NCI-H1092 (cell line): ENCODE results near the gene CIPC.

ENCODE experiments used
- DNase-seq: peaks from one replicate; lab custom pipeline; 2025; lab: John Stamatoyannopoulos, UW

Gene CIPC

DNA sequence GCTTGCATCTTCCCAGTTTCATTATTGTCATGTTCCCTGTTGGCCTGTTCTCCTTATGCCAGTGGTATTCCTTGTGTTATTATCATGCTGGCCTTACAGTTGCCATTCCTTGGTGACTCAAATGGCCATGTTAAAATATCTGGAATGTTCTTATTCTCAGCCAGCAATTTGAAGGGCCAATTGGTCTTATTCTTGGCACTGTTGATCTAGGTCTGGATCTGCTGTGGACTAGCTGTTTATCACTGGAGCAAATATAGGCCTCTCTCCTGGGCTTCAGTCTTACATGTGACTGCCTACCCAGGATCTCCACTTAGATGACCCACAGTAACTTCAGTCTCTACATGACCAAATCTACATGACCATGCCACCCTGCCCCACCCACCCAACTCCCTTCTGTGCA lies 5.4 kb downstream of the CIPC start:
- no peak for DNase-seq

DNA sequence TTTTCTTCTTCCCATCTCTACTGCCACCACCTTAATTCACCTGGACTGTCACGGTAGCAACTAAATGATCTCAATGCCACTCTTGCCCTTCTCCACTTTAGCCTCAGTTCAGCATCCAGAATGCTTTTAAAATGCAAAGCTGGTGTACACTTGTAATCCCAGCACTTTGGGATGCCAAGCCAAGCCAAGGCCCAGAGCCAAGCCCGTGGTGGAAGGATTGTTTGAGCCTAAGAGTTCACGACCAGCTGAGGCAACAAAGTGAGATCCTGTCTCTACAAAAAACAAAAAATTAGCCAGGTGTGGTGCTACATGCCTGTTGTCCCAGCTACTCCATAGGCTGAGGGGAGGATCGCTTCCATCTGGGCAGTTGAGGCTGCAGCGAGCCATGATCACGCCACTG lies 5.9 kb downstream of the CIPC start:
- DNase-seq, result peak; percentile 75

DNA sequence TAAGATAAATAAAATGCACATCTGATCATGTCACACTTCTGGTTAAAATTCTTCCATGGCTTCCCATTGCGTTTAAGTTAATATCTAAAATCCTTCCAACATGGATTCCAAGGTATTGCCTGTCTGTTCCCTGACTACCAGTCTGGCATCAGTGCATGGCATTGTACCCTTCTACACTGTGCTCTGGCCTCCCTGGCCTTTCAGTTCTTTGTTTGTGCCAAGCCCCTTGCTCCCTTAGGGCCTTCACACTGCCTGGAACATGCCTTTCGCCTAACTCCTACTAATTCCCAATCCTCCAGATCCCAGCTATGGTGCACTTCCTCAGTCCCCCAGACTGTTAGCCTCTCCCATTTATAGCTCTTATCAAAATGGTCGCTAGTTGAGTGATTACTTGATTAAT lies 6.3 kb downstream of the CIPC start:
- DNase-seq, result no peak

DNA sequence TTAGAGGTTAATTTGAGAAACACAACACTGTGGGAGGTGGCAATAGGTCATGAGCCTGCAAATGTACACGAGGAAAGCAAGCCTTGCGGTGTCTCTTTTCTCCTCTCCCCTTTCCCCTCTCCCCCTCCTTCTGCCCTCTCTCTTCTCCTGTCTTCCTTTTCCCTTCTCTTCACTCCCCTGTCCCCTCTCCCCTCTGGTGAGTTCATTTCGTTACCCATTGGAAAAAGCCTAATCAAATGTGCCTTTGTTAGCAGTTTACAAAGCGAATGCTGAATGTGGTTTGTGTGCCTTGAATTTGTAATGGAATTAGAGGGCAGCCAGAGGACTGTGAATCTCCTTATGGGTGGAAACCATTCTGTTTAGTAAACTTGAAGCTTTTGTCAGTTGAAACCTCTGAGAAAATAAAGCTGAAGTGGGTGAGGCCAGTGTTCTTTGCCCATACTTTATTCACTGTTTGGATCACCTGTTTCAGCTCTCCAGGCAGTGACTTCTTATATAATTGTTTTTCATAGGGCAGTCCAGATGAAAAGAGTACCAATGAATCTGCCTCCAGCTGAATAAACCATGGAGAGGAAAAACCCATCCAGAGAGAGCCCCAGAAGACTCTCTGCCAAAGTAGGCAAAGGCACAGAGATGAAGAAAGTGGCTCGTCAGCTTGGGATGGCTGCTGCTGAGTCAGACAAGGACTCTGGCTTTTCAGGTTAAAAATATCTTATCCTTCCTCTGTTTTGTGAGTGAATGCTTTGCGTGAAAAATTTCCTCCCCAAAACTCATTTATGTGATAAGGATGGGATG lies 7.3 kb downstream of the CIPC start:
- no peak for DNase-seq

DNA sequence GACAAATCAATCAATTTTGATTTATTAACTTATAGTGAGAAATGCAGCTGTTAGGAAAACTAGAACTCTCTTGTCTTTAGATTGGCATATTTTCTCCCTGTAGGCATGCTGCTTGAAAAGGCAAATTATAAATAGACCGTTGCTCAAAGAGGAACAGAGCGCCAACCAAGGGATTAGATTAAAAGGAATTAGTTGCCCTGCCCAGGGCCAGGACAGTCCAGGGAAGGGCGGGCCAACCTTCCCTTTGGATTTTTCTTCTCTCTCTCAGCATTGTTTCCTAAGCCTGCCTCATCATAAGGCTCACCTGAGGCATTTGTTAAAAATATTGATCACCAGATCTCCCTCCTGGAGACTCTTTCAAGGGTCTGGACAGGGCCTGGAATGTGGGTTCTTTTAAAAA lies 8.6 kb downstream of the CIPC start:
- DNase-seq, result no peak

DNA sequence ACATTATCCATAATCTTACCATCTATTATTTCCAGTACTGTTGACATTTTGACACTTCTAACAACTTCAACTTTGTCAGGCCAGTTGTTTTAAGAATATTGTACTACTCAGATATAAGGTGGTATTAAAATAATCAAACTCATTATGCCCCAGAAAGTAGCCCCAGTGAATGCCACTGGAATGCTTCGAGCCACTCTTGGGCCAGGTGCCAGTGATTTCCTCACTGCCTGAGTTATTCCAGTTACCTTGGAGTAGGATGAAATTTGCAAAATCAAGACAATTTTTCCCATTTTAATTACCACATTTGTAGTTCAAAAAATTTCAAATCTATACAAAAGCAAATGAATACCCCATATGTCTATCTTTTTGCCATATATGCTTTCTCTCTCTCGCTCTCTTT lies 9.2 kb downstream of the CIPC start:
- no peak for DNase-seq

DNA sequence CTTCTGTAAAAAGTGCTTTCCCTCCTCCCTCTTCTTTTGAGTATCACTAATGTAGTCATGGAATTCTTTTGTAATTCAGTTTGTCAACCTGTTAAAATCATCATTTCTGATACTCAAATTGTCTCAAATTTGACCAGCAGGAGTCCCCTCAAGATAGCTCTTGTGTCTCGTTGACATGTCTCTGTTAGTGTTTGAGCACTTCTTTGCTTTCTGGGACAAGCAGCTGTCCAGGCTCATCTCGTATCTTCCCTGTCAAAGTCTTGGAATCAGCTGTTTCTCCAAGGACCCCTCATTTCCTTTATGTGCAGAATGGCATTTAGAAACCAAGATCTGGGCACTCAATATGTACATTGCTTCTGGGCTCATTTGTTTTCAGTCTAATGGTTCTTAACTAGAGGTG lies 10.7 kb downstream of the CIPC start:
- DNase-seq, result no peak

DNA sequence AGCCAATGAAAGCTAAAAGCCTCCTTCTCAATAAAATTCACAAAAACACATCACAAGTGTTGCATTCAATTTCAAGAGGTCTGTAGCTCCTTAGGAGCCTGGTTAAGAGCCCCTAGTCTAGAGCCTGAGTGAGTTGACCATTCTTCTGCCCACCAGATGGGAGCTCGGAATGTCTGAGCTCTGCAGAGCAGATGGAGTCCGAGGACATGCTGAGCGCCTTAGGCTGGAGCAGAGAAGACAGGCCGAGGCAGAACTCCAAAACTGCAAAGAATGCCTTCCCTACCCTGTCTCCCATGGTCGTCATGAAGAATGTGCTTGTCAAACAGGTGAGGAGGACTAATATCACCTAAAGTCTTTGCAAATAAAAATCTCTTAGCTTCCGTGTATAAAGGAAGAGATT lies 11.6 kb downstream of the CIPC start:
- no peak for DNase-seq

DNA sequence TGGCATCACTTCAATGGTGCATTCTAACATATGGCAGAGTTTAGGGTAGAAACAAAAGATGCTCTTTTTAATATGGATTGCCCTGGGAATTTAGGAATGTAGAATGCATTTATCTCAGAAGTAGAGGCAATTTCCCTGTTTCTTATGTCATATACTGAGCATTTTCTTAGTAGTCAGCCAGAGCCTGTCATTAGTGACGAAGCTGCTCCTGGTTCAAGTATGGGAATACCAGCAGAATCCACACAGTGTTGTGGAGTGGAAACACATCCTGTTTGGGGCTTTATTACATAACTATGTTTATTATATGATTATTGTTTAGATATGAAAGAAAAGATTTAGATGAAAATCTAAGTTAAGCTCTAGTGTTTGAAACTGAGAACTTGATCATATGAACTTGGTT lies 12.2 kb downstream of the CIPC start:
- no peak for DNase-seq

DNA sequence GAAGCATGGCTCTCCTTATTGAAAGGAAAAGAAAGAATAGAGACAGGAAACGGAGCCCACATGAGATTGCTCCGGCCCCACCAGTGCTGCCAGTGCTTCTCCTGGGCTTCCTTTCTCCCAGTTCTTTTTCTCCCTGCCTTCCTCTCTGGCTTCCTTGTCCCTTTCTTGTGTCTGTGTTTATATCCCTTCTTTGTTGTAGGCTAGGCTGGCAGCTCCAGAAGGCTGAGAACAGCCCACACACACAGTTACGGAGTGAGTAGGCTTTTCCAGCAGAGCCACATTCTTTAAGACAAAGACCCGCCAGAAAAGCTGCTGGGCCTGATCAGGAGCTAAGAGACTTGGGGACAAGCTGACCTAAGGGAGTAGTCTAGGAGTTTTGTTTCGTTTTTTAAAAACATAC lies 13.0 kb downstream of the CIPC start:
- no peak for DNase-seq

DNA sequence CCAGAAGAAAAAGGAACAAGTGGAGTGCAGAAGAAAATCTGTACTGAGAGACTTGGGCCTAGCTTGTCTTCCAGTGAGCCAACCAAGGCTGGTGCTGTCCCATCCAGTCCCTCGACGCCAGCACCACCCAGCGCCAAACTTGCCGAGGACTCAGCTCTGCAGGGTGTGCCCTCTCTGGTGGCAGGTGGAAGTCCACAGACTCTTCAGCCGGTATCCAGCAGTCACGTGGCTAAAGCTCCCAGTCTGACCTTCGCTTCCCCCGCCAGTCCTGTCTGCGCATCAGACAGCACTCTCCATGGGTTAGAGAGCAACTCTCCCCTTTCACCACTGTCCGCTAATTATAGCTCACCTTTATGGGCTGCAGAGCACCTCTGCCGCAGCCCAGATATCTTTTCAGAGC lies 15.6 kb downstream of the CIPC start:
- DNase-seq, result no peak

DNA sequence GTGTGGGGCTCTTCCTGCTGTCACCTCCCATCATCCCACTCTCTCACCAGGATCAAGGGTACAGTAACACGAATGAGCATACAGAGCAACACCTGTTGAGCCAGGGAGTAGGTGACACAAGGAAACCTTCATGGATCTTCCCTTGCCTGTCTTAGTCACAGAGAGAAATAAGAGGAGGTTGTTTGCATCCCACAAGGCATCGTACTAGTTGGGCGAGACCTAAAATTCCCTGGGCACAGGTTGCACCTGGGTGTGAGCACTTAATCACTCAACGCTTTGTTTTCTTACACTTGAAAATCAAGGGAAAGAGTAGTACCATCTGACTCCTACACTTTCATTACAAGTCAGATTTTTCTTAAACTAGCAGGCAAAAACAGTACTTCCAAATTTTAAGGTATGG lies 16.6 kb downstream of the CIPC start:
- no peak for DNase-seq

DNA sequence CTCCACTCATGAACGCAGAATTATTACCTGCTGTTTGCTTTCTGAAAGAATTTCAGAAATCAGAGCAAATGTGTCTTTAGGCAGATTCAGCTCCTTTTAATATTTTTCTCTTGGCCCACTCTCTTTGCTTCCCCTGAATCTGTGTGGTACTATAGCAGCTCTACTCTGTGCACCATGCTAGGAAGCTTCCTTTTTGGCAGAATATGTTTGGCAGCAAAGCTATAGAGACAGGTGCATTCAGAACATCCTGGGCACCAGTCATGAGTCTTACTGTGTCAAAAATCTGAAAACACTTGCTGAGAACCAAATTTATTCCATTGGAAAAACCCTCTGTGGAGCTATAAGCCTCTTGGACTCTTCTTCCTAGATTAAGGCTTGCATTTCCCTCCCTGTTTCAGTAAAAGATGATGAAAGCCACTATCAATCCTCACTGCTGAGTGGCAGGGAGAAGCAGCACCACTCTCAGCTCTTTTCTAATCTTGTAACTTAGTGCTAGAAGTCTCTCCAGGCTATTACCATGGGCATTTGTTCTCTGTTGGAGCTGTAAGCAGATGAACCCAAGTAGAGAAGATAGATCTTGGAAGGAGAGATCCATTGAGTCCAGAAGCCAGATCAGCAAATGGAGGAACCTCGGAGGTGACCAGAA lies 18.2 kb downstream of the CIPC start:
- no peak for DNase-seq

DNA sequence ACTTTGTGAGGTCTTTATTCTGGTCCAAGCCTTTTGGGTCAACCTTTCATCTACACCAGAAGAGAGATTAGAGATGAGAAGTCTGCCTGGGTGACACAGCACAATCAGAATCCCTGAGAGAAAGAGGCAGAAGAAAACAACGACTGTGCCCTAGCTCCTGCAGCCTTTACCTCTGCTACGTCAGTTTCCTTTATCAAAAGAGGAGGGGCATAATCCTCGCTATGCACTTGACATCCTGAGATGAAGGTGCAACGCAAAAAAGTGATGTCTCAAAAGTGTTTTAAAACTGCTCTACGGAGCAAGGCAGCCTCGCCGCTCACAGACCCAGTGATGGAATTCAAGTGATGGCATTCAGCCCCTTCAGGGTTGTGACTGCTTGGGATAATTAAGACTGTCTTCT lies 21.8 kb downstream of the CIPC start:
- no peak for DNase-seq

DNA sequence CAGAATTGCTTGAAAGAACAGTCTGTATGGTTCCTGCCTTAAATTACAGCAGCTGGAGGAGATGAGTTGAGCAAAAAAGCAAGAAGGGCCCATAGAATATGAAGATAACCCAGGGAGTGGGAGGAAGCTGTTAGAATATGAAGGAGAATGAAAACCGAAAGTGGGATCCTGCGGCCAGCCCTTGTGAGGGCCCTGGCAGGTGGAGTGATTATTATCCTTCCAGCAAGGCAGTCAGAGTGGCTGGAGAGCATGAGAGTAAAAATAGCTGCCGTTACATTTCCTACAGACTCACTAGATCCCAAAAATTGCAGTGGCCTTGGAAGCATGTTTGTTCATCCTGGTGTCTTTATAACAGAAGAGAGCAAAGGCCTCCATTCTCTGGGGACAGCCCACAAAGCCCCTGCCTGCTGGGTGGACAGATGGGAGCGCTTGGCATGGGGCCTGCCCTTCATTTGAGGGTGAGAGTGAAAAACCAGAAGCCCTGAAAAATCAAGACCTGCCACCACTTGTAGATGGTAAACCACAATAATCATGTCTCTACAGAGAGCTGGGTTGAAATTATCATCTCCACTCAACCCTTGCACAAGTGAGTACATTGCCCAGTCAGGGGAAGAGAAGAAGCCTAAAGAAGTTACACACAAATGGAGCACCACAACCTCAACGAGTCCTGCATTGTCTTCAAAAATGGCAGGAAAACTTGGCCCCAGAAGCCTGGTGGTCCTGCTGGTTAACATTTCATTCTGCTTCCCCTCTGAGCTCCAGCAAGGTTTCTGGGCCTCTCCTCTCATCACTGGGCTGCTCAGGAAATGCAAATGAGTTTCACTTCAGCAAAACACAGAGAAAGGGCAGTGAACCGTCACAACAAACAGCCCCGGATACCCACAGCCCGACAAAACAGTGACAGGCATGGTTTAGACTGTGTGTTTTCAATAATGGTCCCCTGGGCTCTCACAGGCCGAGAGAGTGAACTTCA lies 23.0 kb downstream of the CIPC start:
- peak; percentile 75 for DNase-seq

DNA sequence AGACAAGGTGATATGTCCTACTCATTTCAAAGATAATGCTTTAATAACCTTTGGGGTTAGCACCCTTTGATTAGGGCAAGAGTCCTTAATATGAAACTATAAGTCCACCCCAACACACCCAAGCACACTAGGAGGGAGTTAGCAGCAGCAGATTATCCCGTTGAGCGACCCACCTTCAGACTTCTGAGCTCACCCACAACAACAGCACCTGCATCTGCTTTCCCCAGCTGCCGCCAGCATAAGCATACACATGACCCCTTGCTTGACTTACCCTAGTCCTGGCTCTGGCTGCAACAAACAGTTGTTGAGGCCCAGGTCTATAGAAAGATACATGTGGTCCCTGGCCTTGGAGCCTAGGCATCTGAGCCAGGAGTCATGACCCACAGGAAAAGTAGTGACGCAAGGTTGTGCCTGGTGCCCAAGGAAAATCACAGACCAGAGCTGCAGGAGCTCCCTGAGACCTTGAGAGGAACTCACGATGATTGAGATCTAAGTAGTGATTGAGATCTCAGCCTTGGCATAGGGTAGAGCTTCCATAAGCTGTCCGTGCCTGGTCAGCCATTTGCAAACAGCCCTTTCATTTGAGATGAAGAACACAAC lies 24.6 kb downstream of the CIPC start:
- no peak for DNase-seq

DNA sequence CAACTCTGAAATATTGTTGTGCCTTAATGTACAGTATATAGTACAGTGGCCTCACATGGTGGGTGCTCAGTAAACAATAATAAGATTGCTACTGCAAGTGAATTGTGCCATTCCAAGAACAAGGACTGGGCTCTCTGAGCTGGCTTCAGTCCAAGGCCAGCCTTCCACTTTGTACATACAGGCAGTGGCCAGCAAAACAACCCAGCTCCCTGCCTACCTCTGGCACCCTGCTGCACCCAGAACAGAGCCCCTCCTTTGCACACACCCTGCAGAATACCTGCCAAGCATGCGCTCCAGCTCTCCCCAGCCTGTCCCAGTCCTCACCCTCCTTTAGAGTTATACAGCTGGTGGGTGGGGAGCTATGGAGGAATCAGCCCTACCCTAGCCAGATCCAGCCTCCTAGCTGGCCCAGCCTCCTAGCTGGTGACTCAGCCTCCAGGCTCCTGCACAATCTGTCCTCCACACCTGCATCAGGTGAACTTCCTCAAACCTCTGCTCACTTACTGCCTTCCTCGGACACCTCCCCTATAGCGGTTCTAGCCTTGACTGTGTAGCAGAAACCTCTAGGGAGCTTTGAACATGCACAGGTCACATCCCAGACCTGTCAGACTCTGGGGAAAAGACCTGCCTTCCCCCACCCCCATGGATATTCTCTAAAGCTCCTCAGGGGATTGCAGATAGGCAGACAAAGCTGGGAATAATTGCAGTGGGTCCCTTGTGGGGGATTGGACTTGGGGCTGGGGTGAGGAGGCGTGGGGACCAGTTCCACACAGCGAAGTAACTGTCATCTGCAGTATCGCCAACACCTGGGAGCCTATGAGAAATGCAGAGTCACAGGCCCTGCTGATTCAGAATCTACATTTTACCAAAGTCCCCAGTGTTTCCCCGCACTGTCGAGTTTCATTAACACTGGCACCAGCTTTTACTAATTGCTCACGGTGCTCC lies 25.6 kb downstream of the CIPC start:
- peak; percentile 75 for DNase-seq

DNA sequence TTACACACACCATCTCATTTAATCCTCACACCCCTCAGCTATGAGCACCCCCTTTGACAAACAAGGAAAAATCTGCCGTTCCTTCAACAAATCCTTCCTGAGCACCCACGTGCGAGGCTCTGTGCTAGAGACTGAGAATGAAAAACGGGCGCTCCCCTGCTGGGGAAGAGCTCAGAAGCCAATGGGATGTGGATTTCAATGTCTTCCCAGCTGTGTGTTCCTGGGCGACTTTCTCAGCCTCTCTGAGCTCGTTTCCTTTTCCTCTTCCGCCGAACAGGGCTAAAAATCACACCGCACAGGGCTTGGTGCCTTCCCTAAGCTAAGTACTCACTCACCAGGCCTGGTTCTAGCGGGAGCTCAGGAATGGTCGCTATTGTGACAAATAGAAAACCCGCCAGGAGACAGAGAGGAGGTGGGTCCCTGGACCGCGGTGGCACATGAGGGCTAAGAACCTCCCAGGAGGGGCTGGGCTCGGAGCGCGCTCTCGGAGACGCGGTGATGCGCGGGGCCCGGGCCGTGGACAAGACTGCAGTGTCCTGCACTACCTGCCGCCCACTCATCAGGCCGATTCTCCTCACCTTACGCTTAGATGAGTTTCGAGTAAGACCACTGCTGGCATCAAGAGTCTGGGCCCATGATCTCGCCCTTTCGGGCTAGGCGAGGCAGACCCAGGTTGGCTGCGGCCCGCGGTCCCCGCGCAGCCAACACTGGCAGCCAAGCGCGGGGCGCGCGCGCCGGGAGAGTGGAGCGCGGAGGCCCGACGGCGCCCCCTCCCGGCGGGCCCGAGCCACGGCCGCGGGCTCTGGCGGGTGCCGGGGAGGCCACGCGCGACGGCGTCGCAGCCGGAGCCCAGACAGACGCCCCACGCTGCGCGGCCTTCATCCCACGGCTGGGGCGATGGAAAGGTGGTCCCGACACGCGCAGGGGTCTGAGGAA lies 26.6 kb downstream of the CIPC start:
- peak; percentile 70 for DNase-seq

DNA sequence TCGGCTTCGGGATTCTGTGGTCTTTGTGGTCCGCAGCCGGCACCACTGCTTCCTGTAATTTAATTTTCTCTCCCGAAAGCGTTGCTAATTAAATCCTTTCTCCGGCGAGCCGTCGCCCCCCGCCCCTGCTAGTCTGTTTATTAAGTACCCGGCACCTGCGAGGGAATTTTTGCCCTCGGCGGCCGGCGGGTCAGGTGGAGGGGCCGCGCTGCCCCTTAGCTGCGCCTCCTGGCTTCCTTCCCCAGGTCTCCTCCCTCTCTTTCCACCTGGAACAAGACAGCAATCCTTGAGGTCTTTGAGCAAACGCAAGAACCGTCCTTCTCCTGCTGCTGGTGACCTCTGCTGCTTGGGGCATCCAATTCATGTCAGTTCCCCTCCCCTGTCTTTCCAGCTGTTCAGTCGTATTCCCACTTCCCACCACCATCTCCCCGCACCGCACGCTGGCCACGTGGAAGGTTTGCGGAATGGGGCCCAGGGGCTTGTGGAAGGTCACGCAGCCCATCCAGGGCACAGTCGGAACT lies 27.3 kb downstream of the CIPC start:
- DNase-seq, result no peak

DNA sequence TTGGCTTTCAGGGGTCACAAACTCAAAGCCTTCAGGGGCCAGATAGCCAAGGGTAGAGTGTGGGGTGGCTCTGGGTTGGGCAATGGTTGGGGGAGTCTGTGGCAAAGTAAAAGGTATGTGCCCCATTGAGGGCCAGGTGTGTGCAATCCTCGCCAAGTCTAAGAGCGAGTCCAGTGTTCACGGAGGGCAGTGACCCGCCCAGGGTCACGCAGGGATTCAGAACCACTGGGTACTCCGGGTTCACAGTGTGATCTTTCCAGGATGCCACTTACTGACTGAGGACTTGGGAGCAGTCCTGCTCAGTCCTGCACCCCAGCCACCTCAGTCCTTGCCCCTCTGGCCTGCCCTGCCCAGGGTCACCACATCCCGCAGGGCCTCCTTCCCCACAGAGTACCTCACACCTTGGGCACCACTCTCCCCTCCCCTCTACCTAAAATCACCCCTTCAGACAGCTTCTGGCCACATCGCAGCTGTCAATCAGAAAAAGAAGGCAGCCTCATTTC lies 27.8 kb downstream of the CIPC start:
- DNase-seq, result no peak
